ENCODE measurements around the gene STIP1.

GRCh38 chr11:64180891-64181290 is 5.1 kb upstream of the STIP1 start:
- TF ChIP-seq, protein P1, sequence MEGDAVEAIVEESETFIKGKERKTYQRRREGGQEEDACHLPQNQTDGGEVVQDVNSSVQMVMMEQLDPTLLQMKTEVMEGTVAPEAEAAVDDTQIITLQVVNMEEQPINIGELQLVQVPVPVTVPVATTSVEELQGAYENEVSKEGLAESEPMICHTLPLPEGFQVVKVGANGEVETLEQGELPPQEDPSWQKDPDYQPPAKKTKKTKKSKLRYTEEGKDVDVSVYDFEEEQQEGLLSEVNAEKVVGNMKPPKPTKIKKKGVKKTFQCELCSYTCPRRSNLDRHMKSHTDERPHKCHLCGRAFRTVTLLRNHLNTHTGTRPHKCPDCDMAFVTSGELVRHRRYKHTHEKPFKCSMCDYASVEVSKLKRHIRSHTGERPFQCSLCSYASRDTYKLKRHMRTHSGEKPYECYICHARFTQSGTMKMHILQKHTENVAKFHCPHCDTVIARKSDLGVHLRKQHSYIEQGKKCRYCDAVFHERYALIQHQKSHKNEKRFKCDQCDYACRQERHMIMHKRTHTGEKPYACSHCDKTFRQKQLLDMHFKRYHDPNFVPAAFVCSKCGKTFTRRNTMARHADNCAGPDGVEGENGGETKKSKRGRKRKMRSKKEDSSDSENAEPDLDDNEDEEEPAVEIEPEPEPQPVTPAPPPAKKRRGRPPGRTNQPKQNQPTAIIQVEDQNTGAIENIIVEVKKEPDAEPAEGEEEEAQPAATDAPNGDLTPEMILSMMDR (conservative IDR thresholded peaks at IDR 0.05 in 1 of 2, IDR thresholded peaks at IDR 0.05 in 1 of 2; ENCODE audit: low read depth in 1 of 2, low read length in 2 of 2) = no peak
- TF ChIP-seq EZH2 (IDR thresholded peaks at IDR 0.05; ENCODE audit: low read length, missing control alignments) = no peak
